Endothelial cell of umbilical vein (primary cell): ENCODE results near the gene NUAK1. TPM values are rescaled to one million over a fixed set of nuclear protein-coding genes. Genes with fewer than 3 reads are reported as not detected.

Experiments used
- BruUV-seq: library from RNA; stranded (reverse); fragments of 400-500 nt; replicated peaks from 2 replicates; lab custom pipeline; 2021; lab: Mats Ljungman, UMichigan
- CTCF ChIA-PET: fragments of 300-600, 350-600 bp; sonication (Branson Sonifier 250); formaldehyde crosslinking; loops from one replicate; lab custom pipeline; 2021; ENCODE audit warnings: antibody characterized with exemption, inconsistent platforms; lab: Charles Lee
- POLR2A ChIA-PET: fragments of 300-600, 350-600 bp; sonication (Branson Sonifier 250); formaldehyde crosslinking; loops from one replicate; lab custom pipeline; 2021; ENCODE audit warnings: antibody characterized with exemption, inconsistent platforms; lab: Charles Lee
- DNase-seq: peaks from one replicate; pipeline ENCODE4 v3.0.0-alpha.2; 2011; ENCODE audit warnings: low read depth, low spot score
- FAIRE-seq: peaks from 2 replicates; lab custom pipeline; 2011; peaks lifted over from hg19 to GRCh38; lab: Jason Lieb, UNC
- H2AFZ ChIP-seq: 2 replicates; pipeline ENCODE4 v1.6.0; 2012; ENCODE audit warnings: low read depth, low read length, control low read depth, inconsistent platforms
- H3K27ac ChIP-seq: 2 replicates; pipeline ENCODE4 v1.5.1; 2011; ENCODE audit warnings: low read depth, mild to moderate bottlenecking, control low read depth, low read length, moderate library complexity; ENCODE audit not compliant: insufficient read depth
- H3K27me3 ChIP-seq, 2 experiments: 2 replicates each; pipeline versions ENCODE4 v1.6.0 to v1.6.1; 2011; ENCODE audit warnings: low read length in 2 of 2, mixed read lengths in 1 of 2; ENCODE audit not compliant: control insufficient read depth in 2 of 2, insufficient read depth in 2 of 2
- H3K36me3 ChIP-seq, 2 experiments: 2 replicates in 1 of 2; 3 replicates in 1 of 2; pipeline ENCODE4 v1.5.1; 2011; ENCODE audit warnings: low read length in 2 of 2, mild to moderate bottlenecking in 1 of 2, moderate library complexity in 1 of 2; ENCODE audit not compliant: control insufficient read depth in 2 of 2, insufficient read depth in 2 of 2; ENCODE audit errors: extremely low read depth in 1 of 2
- H3K4me1 ChIP-seq: 3 replicates; pipeline ENCODE4 v1.5.1; 2011; ENCODE audit warnings: mild to moderate bottlenecking, low read length; ENCODE audit not compliant: control insufficient read depth, insufficient read depth; ENCODE audit errors: extremely low read depth
- H3K4me2 ChIP-seq: 2 replicates; pipeline ENCODE4 v1.6.1; 2011; ENCODE audit warnings: low read length, control low read depth, mixed read lengths; ENCODE audit not compliant: insufficient read depth
- H3K4me3 ChIP-seq, 3 experiments: fragments of 200-600 bp in 1 of 3; sonication (generic), shearing (Covaris generic) in 1 of 3; replicated peaks in 1 of 3; 2 replicates each; pipeline ENCODE4 v1.5.1; 2011 to 2016; ENCODE audit warnings: control low read depth in 3 of 3, low read length in 3 of 3, mild to moderate bottlenecking in 2 of 3, inconsistent platforms in 1 of 3, low read depth in 1 of 3, moderate library complexity in 1 of 3; ENCODE audit not compliant: insufficient read depth in 1 of 3
- H3K79me2 ChIP-seq: 2 replicates; pipeline ENCODE4 v1.6.0; 2012; ENCODE audit warnings: low read length, inconsistent platforms; ENCODE audit not compliant: control insufficient read depth, insufficient read depth
- H3K9ac ChIP-seq: replicated peaks from 2 replicates; pipeline ENCODE3; 2011; ENCODE audit warnings: low read length, control low read depth; ENCODE audit not compliant: insufficient read depth; ENCODE audit errors: extremely low read depth
- H3K9me1 ChIP-seq: replicated peaks from 3 replicates; pipeline ENCODE4 v1.6.0; 2011; ENCODE audit warnings: mild to moderate bottlenecking, low read length; ENCODE audit not compliant: control insufficient read depth, insufficient read depth; ENCODE audit errors: extremely low read depth
- H3K9me3 ChIP-seq: replicated peaks from 2 replicates; pipeline ENCODE4 v1.5.1; 2012; ENCODE audit warnings: low read length, inconsistent platforms; ENCODE audit not compliant: control insufficient read depth, insufficient read depth
- H4K20me1 ChIP-seq: replicated peaks from 2 replicates; pipeline ENCODE3; 2011; ENCODE audit warnings: mild to moderate bottlenecking, low read length; ENCODE audit not compliant: control insufficient read depth, insufficient read depth; ENCODE audit errors: extremely low read depth
- CTCF ChIP-seq, 2 donors: IDR thresholded peaks; 1 replicate in 1 of 2; 2 replicates in 1 of 2; pipeline ENCODE4 v1.5.1; 2011; ENCODE audit warnings: low read length in 2 of 2, mild to moderate bottlenecking in 2 of 2, moderate library complexity in 2 of 2, control low read depth in 1 of 2, inconsistent platforms in 1 of 2, low read depth in 1 of 2; ENCODE audit not compliant: insufficient read depth in 1 of 2; ENCODE audit errors: extremely low read depth in 1 of 2
- EZH2 ChIP-seq: IDR thresholded peaks from 2 replicates; pipeline ENCODE4 v1.6.1; 2012; ENCODE audit warnings: borderline replicate concordance, low read depth, mild to moderate bottlenecking, moderate library complexity, low read length, inconsistent platforms; ENCODE audit not compliant: severe bottlenecking
- FOS ChIP-seq: IDR thresholded peaks from 2 replicates; pipeline ENCODE4 v1.6.1; 2011; ENCODE audit warnings: mild to moderate bottlenecking, low read length, moderate library complexity, borderline replicate concordance; ENCODE audit not compliant: insufficient read depth
- GATA2 ChIP-seq: IDR thresholded peaks from 2 replicates; pipeline ENCODE4 v1.7.0; 2011; ENCODE audit warnings: low read depth, mild to moderate bottlenecking, moderate library complexity, mixed read lengths, low read length; ENCODE audit not compliant: insufficient read length, insufficient read depth
- JUN ChIP-seq: IDR thresholded peaks from 2 replicates; pipeline ENCODE4 v1.6.1; 2011; ENCODE audit warnings: borderline replicate concordance, low read depth; ENCODE audit not compliant: insufficient read length, insufficient read depth
- MYC ChIP-seq: IDR thresholded peaks from one replicate; pipeline ENCODE4 v1.6.1; 2011; ENCODE audit warnings: mild to moderate bottlenecking, low read depth, low read length
- POLR2A ChIP-seq: IDR thresholded peaks from 2 replicates; pipeline ENCODE4 v1.6.1; 2012; ENCODE audit warnings: low read depth, mild to moderate bottlenecking, control low read depth, low read length
- POLR2AphosphoS5 ChIP-seq: IDR thresholded peaks from 2 replicates; pipeline ENCODE4 v1.6.1; 2012; ENCODE audit warnings: low read depth, mild to moderate bottlenecking, control low read depth, low read length, moderate library complexity; ENCODE audit not compliant: insufficient read depth
- dilution Hi-C: fragments of 300-500 bp; cut with MboI; formaldehyde crosslinking; loops from one replicate; pipeline ENCODE4 v1.15.0; 2019; ENCODE audit warnings: low sequenced_read_pairs; ENCODE audit not compliant: extremely low pct_ligation_motif_present
- intact Hi-C: fragments of 100-400 bp; cut with micrococcal nuclease; formaldehyde crosslinking; loops from one replicate; pipeline ENCODE4 v1.10.0; 2022
- polyA plus RNA-seq, 4 experiments: library from polyadenylated mRNA; depleted of rRNA in 3 of 4; stranded (reverse) in 3 of 4; unstranded in 1 of 4; fragments of >200 nt; gene quantifications; 2 replicates each; pipeline versions ENCODE4 v1.2.1 to v1.2.3, GENCODE V29; 2011 to 2012; ENCODE audit warnings: missing spikeins in 1 of 4
- total RNA-seq: library from RNA; stranded (reverse); gene quantifications from 2 replicates; pipeline ENCODE4 v1.2.3, GENCODE V29; 2021
- TF ChIP-seq, protein P1 (sequence below): IDR thresholded peaks from 2 replicates; pipeline ENCODE4 v1.6.1; 2011; ENCODE audit not compliant: insufficient read depth, insufficient read length

The NUAK1 gene
- total and polyA plus RNA-seq, 2 donors (not counting 3 experiments of a cell fraction or from before 2014, with no cell fraction given), result 34.2 to 39.7 TPM

DNA sequence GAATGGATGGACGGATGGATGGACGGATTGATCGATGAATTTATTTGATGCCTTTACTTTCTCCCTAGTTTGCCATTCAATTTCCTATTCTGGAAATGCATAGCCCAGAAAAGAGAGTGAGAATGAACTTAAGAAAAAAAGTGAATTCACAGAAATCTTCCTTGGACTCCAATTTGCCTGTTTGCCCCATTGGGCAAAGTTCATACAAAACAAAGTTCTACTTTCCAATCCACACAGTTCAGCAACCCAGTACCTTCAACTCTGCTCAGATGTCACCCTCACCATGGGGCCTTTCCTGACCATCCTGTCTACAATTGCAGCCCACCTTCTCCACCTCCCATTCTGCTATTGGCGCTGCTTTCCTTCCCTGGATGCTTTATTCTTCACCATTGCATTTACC lies 8.2 kb upstream of the NUAK1 start:
- Histone ChIP-seq H3K4me2 (no peak overlapping the region), H4K20me1 (no peaks in the 10 kb centered on the region), H3K36me3 (no peaks in the 10 kb centered on the region), H3K9ac (no peak overlapping the region), H3K9me3 (no peaks in the 10 kb centered on the region), H3K79me2 (no peaks in the 10 kb centered on the region), H3K27me3 (no peaks in the 10 kb centered on the region), H3K9me1 (no peaks in the 10 kb centered on the region), H2AFZ (no peak overlapping the region), H3K4me1 (peaks cover 16% of the 10 kb centered on the region), H3K27ac (no peak overlapping the region), H3K4me3 (no peak overlapping the region)
- POLR2A ChIA-PET, result no interaction called here
- FAIRE-seq (no peak), DNase-seq (no peak)
- no TSS peak for BruUV-seq
- dilution Hi-C loops (no loop called here), intact Hi-C loops (no loop called here)
- CTCF ChIA-PET, result no interaction called here
- TF ChIP-seq CTCF (IDR thresholded peaks at IDR 0.05; ENCODE audit: extremely low read depth in 1 of 2, insufficient read depth in 1 of 2, low read depth in 1 of 2, low read length in 2 of 2) (no peak), POLR2A (no peak), GATA2 (no peak), EZH2 (no peak), MYC (no peak), FOS (no peak), JUN (no peak), POLR2AphosphoS5 (no peak)
- TF ChIP-seq, protein P1, sequence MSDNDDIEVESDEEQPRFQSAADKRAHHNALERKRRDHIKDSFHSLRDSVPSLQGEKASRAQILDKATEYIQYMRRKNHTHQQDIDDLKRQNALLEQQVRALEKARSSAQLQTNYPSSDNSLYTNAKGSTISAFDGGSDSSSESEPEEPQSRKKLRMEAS, result no peak
